ENCODE results near the gene BCAS1. TPM values are rescaled to one million over a fixed set of nuclear protein-coding genes. Genes with fewer than 3 reads are reported as not detected.

BCAS1 gene
- total RNA-seq, 2 donors from 2014 or later, result not detected

- no peak for ATAC-seq (replicated peaks in 1 of 2)
- H3K4me1 Mint-ChIP-seq (ENCODE audit: low read depth), result peaks cover 56% of the 10 kb centered on the region
- H3K9me3 Mint-ChIP-seq, result no peaks in the 10 kb centered on the region
- H3K27ac Mint-ChIP-seq, result peak overlapping the region; percentile 70
- peak overlapping the region; percentile 92 to 98 for H3K4me3 Mint-ChIP-seq
- peaks cover 0 to 2% of the 10 kb centered on the region in 2 donors for H3K36me3 Mint-ChIP-seq (ENCODE audit: insufficient read depth in 2 of 2)
- no peaks in the 10 kb centered on the region for H3K27me3 Mint-ChIP-seq (ENCODE audit: low read depth)
- no peak for DNase-seq
Measured at GRCh38 chr20:53914781-53915445, 155.5 kb downstream of the BCAS1 start.

- Mint-ChIP-seq H3K9me3 (no peaks in the 10 kb centered on the region), H3K4me1 (ENCODE audit: low read depth) (peaks cover 56% of the 10 kb centered on the region), H3K27ac (peak overlapping the region; percentile 56), H3K36me3 (ENCODE audit: insufficient read depth in 2 of 2) (peaks cover 0 to 2% of the 10 kb centered on the region in 2 donors), H3K27me3 (ENCODE audit: low read depth) (no peaks in the 10 kb centered on the region), H3K4me3 (peak overlapping the region; percentile 92 to 98)
- DNase-seq (no peak), ATAC-seq (replicated peaks in 1 of 2) (no peak)
Measured at GRCh38 chr20:53914091-53914780, 156.2 kb downstream of the BCAS1 start.

GRCh38 chr20:53911301-53911700, 159.1 kb downstream of the BCAS1 start:
- no peaks in the 10 kb centered on the region for H3K9me3 Mint-ChIP-seq
- H3K4me1 Mint-ChIP-seq (ENCODE audit: low read depth), result peaks cover 46% of the 10 kb centered on the region
- ATAC-seq (replicated peaks in 1 of 2), result no peak
- H3K36me3 Mint-ChIP-seq (ENCODE audit: insufficient read depth in 2 of 2), result no peaks in the 10 kb centered on the region
- no peak overlapping the region for H3K27ac Mint-ChIP-seq
- no peaks in the 10 kb centered on the region for H3K27me3 Mint-ChIP-seq (ENCODE audit: low read depth)
- DNase-seq, result no peak
- H3K4me3 Mint-ChIP-seq, result no peak overlapping the region

- Mint-ChIP-seq H3K27me3 (ENCODE audit: low read depth) (no peaks in the 10 kb centered on the region), H3K4me3 (no peak overlapping the region), H3K4me1 (ENCODE audit: low read depth) (peaks cover 39% of the 10 kb centered on the region), H3K9me3 (no peaks in the 10 kb centered on the region), H3K27ac (peak overlapping the region; percentile 7), H3K36me3 (ENCODE audit: insufficient read depth in 2 of 2) (no peaks in the 10 kb centered on the region)
- ATAC-seq (replicated peaks in 1 of 2) (no peak), DNase-seq (no peak)
Measured at GRCh38 chr20:53910351-53911002, 159.9 kb downstream of the BCAS1 start.

- peaks cover 29% of the 10 kb centered on the region for H3K4me1 Mint-ChIP-seq (ENCODE audit: low read depth)
- no peaks in the 10 kb centered on the region for H3K27me3 Mint-ChIP-seq (ENCODE audit: low read depth)
- ATAC-seq (replicated peaks in 1 of 2) (no peak), DNase-seq (no peak)
- H3K36me3 Mint-ChIP-seq (ENCODE audit: insufficient read depth in 2 of 2), result no peaks in the 10 kb centered on the region
- H3K27ac Mint-ChIP-seq, result no peak overlapping the region
- no peak overlapping the region for H3K4me3 Mint-ChIP-seq
- H3K9me3 Mint-ChIP-seq, result no peaks in the 10 kb centered on the region
Measured at GRCh38 chr20:53907968-53908751, 162.2 kb downstream of the BCAS1 start.

- Mint-ChIP-seq H3K27me3 (ENCODE audit: low read depth) (no peaks in the 10 kb centered on the region), H3K36me3 (ENCODE audit: insufficient read depth in 2 of 2) (no peaks in the 10 kb centered on the region), H3K4me3 (no peak overlapping the region), H3K27ac (no peak overlapping the region), H3K9me3 (no peaks in the 10 kb centered on the region), H3K4me1 (ENCODE audit: low read depth) (peaks cover 43% of the 10 kb centered on the region)
- no peak for ATAC-seq (replicated peaks in 1 of 2)
- DNase-seq, result no peak
Measured at GRCh38 chr20:53905820-53906191, 164.6 kb downstream of the BCAS1 start.

GRCh38 chr20:53905019-53905819, 165.2 kb downstream of the BCAS1 start:
- ATAC-seq (replicated peaks in 1 of 2) (no peak), DNase-seq (no peak)
- no peaks in the 10 kb centered on the region for H3K9me3 Mint-ChIP-seq
- H3K36me3 Mint-ChIP-seq (ENCODE audit: insufficient read depth in 2 of 2), result no peaks in the 10 kb centered on the region
- H3K4me3 Mint-ChIP-seq, result no peak overlapping the region
- H3K27me3 Mint-ChIP-seq (ENCODE audit: low read depth), result no peaks in the 10 kb centered on the region
- H3K4me1 Mint-ChIP-seq (ENCODE audit: low read depth), result peaks cover 49% of the 10 kb centered on the region
- no peak overlapping the region for H3K27ac Mint-ChIP-seq

GRCh38 chr20:53904261-53904660, 166.1 kb downstream of the BCAS1 start:
- no peak for ATAC-seq (replicated peaks in 1 of 2)
- no peaks in the 10 kb centered on the region for H3K36me3 Mint-ChIP-seq (ENCODE audit: insufficient read depth in 2 of 2)
- no peak overlapping the region for H3K4me3 Mint-ChIP-seq
- DNase-seq, result no peak
- no peaks in the 10 kb centered on the region for H3K9me3 Mint-ChIP-seq
- no peaks in the 10 kb centered on the region for H3K27me3 Mint-ChIP-seq (ENCODE audit: low read depth)
- peaks cover 57% of the 10 kb centered on the region for H3K4me1 Mint-ChIP-seq (ENCODE audit: low read depth)
- no peak overlapping the region for H3K27ac Mint-ChIP-seq

GRCh38 chr20:53903652-53903987, 166.8 kb downstream of the BCAS1 start:
- Mint-ChIP-seq H3K4me1 (ENCODE audit: low read depth) (peaks cover 63% of the 10 kb centered on the region), H3K4me3 (peak overlapping the region in 1 of 2 donors; percentile 21), H3K27me3 (ENCODE audit: low read depth) (no peaks in the 10 kb centered on the region), H3K27ac (peak overlapping the region; percentile 16), H3K36me3 (ENCODE audit: insufficient read depth in 2 of 2) (no peaks in the 10 kb centered on the region), H3K9me3 (no peaks in the 10 kb centered on the region)
- DNase-seq (peak; percentile 37 to 69), ATAC-seq (replicated peaks in 1 of 2) (peak; percentile 49 to 51)

- Mint-ChIP-seq H3K36me3 (ENCODE audit: insufficient read depth in 2 of 2) (no peaks in the 10 kb centered on the region), H3K9me3 (no peaks in the 10 kb centered on the region), H3K27ac (peak overlapping the region; percentile 16), H3K27me3 (ENCODE audit: low read depth) (no peaks in the 10 kb centered on the region), H3K4me3 (peak overlapping the region in 1 of 2 donors; percentile 21), H3K4me1 (ENCODE audit: low read depth) (peaks cover 69% of the 10 kb centered on the region)
- DNase-seq, result no peak
- no peak for ATAC-seq (replicated peaks in 1 of 2)
Measured at GRCh38 chr20:53902968-53903651, 167.3 kb downstream of the BCAS1 start.

GRCh38 chr20:53901497-53902096, 168.8 kb downstream of the BCAS1 start:
- Mint-ChIP-seq H3K4me3 (no peak overlapping the region), H3K27me3 (ENCODE audit: low read depth) (no peaks in the 10 kb centered on the region), H3K9me3 (no peaks in the 10 kb centered on the region), H3K36me3 (ENCODE audit: insufficient read depth in 2 of 2) (no peaks in the 10 kb centered on the region), H3K27ac (no peak overlapping the region), H3K4me1 (ENCODE audit: low read depth) (peaks cover 68% of the 10 kb centered on the region)
- DNase-seq, result no peak
- no peak for ATAC-seq (replicated peaks in 1 of 2)

- Mint-ChIP-seq H3K9me3 (no peaks in the 10 kb centered on the region), H3K36me3 (ENCODE audit: insufficient read depth in 2 of 2) (no peaks in the 10 kb centered on the region), H3K27ac (no peak overlapping the region), H3K27me3 (ENCODE audit: low read depth) (no peaks in the 10 kb centered on the region), H3K4me1 (ENCODE audit: low read depth) (peaks cover 68% of the 10 kb centered on the region), H3K4me3 (no peak overlapping the region)
- ATAC-seq (replicated peaks in 1 of 2), result no peak
- DNase-seq, result no peak
Measured at GRCh38 chr20:53901064-53901463, 169.3 kb downstream of the BCAS1 start.

Data from activated T-cell treated with anti-CD3 and anti-CD28 coated beads, Interleukin-2, amount 50 U/mL, for 72 hours (primary cell).